Measurements from ENCODE around the gene CLIC4.
"Not testable (repeated sequence)": the region's sequence is repeated elsewhere in the genome, so short reads cannot be mapped to it uniquely, and the experiment has no call there.

- not testable (repeated sequence) for TF ChIP-seq ZNF512 (CRISPR knock-in tag; IDR thresholded peaks at IDR 0.05; ENCODE audit: borderline replicate concordance); CTCF (IDR thresholded peaks at IDR 0.05); ATF2 (CRISPR knock-in tag; IDR thresholded peaks at IDR 0.05; ENCODE audit: borderline replicate concordance, low read depth); NR2C2 (CRISPR knock-in tag; IDR thresholded peaks at IDR 0.05); ELF4 (CRISPR knock-in tag; IDR thresholded peaks at IDR 0.05; ENCODE audit: low read depth); FOXP4 (CRISPR knock-in tag; IDR thresholded peaks at IDR 0.05); ZNF232 (CRISPR knock-in tag; IDR thresholded peaks at IDR 0.05); CBFB (CRISPR knock-in tag; IDR thresholded peaks at IDR 0.05; ENCODE audit: low read depth); KAT7 (CRISPR knock-in tag; IDR thresholded peaks at IDR 0.05; ENCODE audit: borderline replicate concordance); ZNF396 (CRISPR knock-in tag; IDR thresholded peaks at IDR 0.05; ENCODE audit: borderline replicate concordance); TCF7 (CRISPR knock-in tag; IDR thresholded peaks at IDR 0.05; ENCODE audit: low read depth)
Observed at GRCh38 chr1:24794130-24794502, 48.9 kb downstream of the CLIC4 start.
